HUDEP-2 (cell line): ENCODE measurements around the gene CRYGC.
"Not testable (repeated sequence)": the region's sequence is repeated elsewhere in the genome, so short reads cannot be mapped to it uniquely, and the experiment has no call there.

ENCODE experiments used
- DNase-seq, 76 experiments: peaks; one replicate each; lab custom pipeline; 2025; ENCODE audit not compliant: unreplicated experiment in 76 of 76; lab: John Stamatoyannopoulos, UW

The CRYGC gene

GRCh38 chr2:208138334-208138733 is 8.7 kb upstream of the CRYGC start:
- not testable (repeated sequence) for DNase-seq

- DNase-seq = no peak
Measured at GRCh38 chr2:208136716-208137094, 7.1 kb upstream of the CRYGC start.

GRCh38 chr2:208135794-208136715 is 6.4 kb upstream of the CRYGC start:
- no peak for DNase-seq

GRCh38 chr2:208134928-208135586 is 5.4 kb upstream of the CRYGC start:
- no peak for DNase-seq

- no peak for DNase-seq
Measured at GRCh38 chr2:208130712-208131110, 1.1 kb upstream of the CRYGC start.

- DNase-seq = no peak
Measured at GRCh38 chr2:208128136-208128535, 1.5 kb downstream of the CRYGC start.

- DNase-seq = no peak
Measured at GRCh38 chr2:208127090-208127489, 2.5 kb downstream of the CRYGC start.

GRCh38 chr2:208125251-208125650 is 4.4 kb downstream of the CRYGC start:
- DNase-seq = no peak

GRCh38 chr2:208124013-208124715 is 5.5 kb downstream of the CRYGC start, which contains the start of gene CRYGD:
TSS of gene CRYGD (minus strand) at chr2:208124524. CDS start at chr2:208124473, 51 bp downstream.
- DNase-seq = peak in 1 of 76 experiments; percentile 1

- no peak for DNase-seq
Measured at GRCh38 chr2:208122248-208122647, 7.4 kb downstream of the CRYGC start.

GRCh38 chr2:208118918-208119317 is 10.7 kb downstream of the CRYGC start:
- DNase-seq = no peak

GRCh38 chr2:208117390-208117789 is 12.2 kb downstream of the CRYGC start:
- DNase-seq = not testable (repeated sequence)

- no peak for DNase-seq
Measured at GRCh38 chr2:208112969-208113368, 16.7 kb downstream of the CRYGC start.

GRCh38 chr2:208112273-208112745 is 17.3 kb downstream of the CRYGC start:
- DNase-seq = not testable (repeated sequence)

- DNase-seq = no peak
Measured at GRCh38 chr2:208103616-208104015, 26.0 kb downstream of the CRYGC start.

- no peak for DNase-seq
Measured at GRCh38 chr2:208101716-208102631, 27.7 kb downstream of the CRYGC start.

GRCh38 chr2:208099682-208100470 is 29.8 kb downstream of the CRYGC start:
- DNase-seq = no peak

GRCh38 chr2:208098701-208099100 is 30.9 kb downstream of the CRYGC start:
- DNase-seq = not testable (repeated sequence)

GRCh38 chr2:208098267-208098666 is 31.4 kb downstream of the CRYGC start:
- DNase-seq = no peak
